K562 (cell line): ENCODE measurements around the gene ZNF598. TPM values are rescaled to one million over a fixed set of nuclear protein-coding genes. Genes with fewer than 3 reads are reported as not detected.
A peak's percentile ranks its signal among the peaks of the same experiment; 100 is the strongest.

Experiments
- ATF3 ChIP-seq, 2 experiments: fragments of 450-650 bp in 1 of 2; sonication (generic) in 1 of 2; formaldehyde crosslinking in 1 of 2; IDR thresholded peaks in 1 of 2; conservative IDR thresholded peaks in 1 of 2; 2 replicates each; pipeline versions ENCODE4 v1.6.1 to v1.8.1; 2016 to 2023; ENCODE audit warnings: mild to moderate bottlenecking in 2 of 2, moderate library complexity in 2 of 2, inconsistent platforms in 1 of 2, missing genetic modification reagents in 1 of 2
- DMBX1 ChIP-seq: fragments of 250-450 bp; sonication (Bioruptor Pico); IDR thresholded peaks from 2 replicates; pipeline ENCODE4 v1.8.0; 2022; ENCODE audit warnings: inconsistent platforms, mild to moderate bottlenecking, moderate library complexity, borderline replicate concordance
- DPF2 ChIP-seq: fragments of 450-650 bp; IDR thresholded peaks from 2 replicates; pipeline ENCODE4 v1.6.1; 2016
- ETV5 ChIP-seq: sonication (generic); formaldehyde crosslinking; IDR thresholded peaks from 2 replicates; pipeline ENCODE4 v1.4.0; 2020; ENCODE audit warnings: low read depth, mild to moderate bottlenecking, missing genetic modification reagents
- FOXP4 ChIP-seq: sonication (generic); formaldehyde crosslinking; IDR thresholded peaks from 2 replicates; pipeline ENCODE4 v1.8.0; 2022; ENCODE audit warnings: mild to moderate bottlenecking, missing genetic modification reagents, borderline replicate concordance
- HNRNPUL1 ChIP-seq: fragments of 200-400 bp; formaldehyde crosslinking; IDR thresholded peaks from 2 replicates; pipeline ENCODE4 v1.6.1; 2017; ENCODE audit warnings: low read length
- NCOA1 ChIP-seq: fragments of 450-650 bp; IDR thresholded peaks from 2 replicates; pipeline ENCODE4 v1.6.1; 2016; ENCODE audit warnings: low read depth
- NFRKB ChIP-seq: fragments of 450-650 bp; IDR thresholded peaks from 2 replicates; pipeline ENCODE4 v1.6.1; 2016; ENCODE audit warnings: low read depth
- PHB2 ChIP-seq: fragments of 450-650 bp; IDR thresholded peaks from 2 replicates; pipeline ENCODE4 v1.6.1; 2017; ENCODE audit warnings: low read depth
- RFX5 ChIP-seq: IDR thresholded peaks from 2 replicates; pipeline ENCODE4 v1.6.1; 2011; ENCODE audit warnings: low read depth, mild to moderate bottlenecking, improper control_type of control experiment, low read length
- SMAD2 ChIP-seq: fragments of 150-350 bp; IDR thresholded peaks from 2 replicates; pipeline ENCODE4 v1.6.1; 2014; ENCODE audit warnings: low read depth, mild to moderate bottlenecking, low read length
- TBL1XR1 ChIP-seq, 2 experiments: IDR thresholded peaks; 2 replicates each; pipeline ENCODE4 v1.6.1; 2012; ENCODE audit warnings: improper control_type of control experiment in 2 of 2, low read length in 2 of 2, mild to moderate bottlenecking in 1 of 2
- TEAD1 ChIP-seq, 2 experiments: fragments of 450-650 bp in 1 of 2; sonication (generic) in 1 of 2; formaldehyde crosslinking; IDR thresholded peaks; 2 replicates each; pipeline versions ENCODE4 v1.4.0 to v1.8.0; 2020 to 2022; ENCODE audit warnings: mild to moderate bottlenecking in 2 of 2, missing genetic modification reagents in 1 of 2
- TFAP4 ChIP-seq: sonication (generic); formaldehyde crosslinking; IDR thresholded peaks from 2 replicates; pipeline ENCODE4 v1.8.0; 2022; ENCODE audit warnings: missing genetic modification reagents, mild to moderate bottlenecking, moderate library complexity, borderline replicate concordance
- TOE1 ChIP-seq, 2 experiments: fragments of 450-650 bp in 1 of 2; sonication (generic) in 1 of 2; formaldehyde crosslinking in 1 of 2; IDR thresholded peaks; 2 replicates each; pipeline versions ENCODE4 v1.7.1 to v1.8.0; 2016 to 2022; ENCODE audit warnings: borderline replicate concordance in 2 of 2, mild to moderate bottlenecking in 2 of 2, antibody characterized with exemption in 1 of 2, inconsistent platforms in 1 of 2, low read depth in 1 of 2, missing genetic modification reagents in 1 of 2, moderate library complexity in 1 of 2
- YBX1 ChIP-seq: fragments of 450-650 bp; IDR thresholded peaks from 2 replicates; pipeline ENCODE4 v1.7.1; 2016; ENCODE audit warnings: mild to moderate bottlenecking
- ZNF175 ChIP-seq: fragments of 200-800 bp; sonication (Bioruptor generic); IDR thresholded peaks from 2 replicates; pipeline ENCODE4 v1.6.1; 2016; ENCODE audit warnings: low read depth, mild to moderate bottlenecking, missing genetic modification characterization, missing compliant biosample characterization
- ZNF23 ChIP-seq: fragments of 250-450 bp; sonication (Bioruptor Pico); IDR thresholded peaks from 2 replicates; pipeline ENCODE4 v1.4.0; 2020; ENCODE audit warnings: mild to moderate bottlenecking
- ZNF518B ChIP-seq: fragments of 250-450 bp; sonication (Bioruptor Pico); IDR thresholded peaks from 2 replicates; pipeline ENCODE4 v1.5.0; 2021; ENCODE audit warnings: mild to moderate bottlenecking, moderate library complexity
- ZZZ3 ChIP-seq: fragments of 450-650 bp; IDR thresholded peaks from 2 replicates; pipeline ENCODE4 v1.6.1; 2016; ENCODE audit warnings: antibody characterized with exemption, mild to moderate bottlenecking, moderate library complexity
- polyA plus RNA-seq, 8 experiments: library from polyadenylated mRNA; depleted of rRNA in 4 of 8; stranded (reverse) in 5 of 8; unstranded in 3 of 8; fragments of >200 nt; fragmentation: Nextera tagmentation in 2 of 8; fragmentation: Illumina TruSeq in 1 of 8; extraction: Ambion mirVana in 2 of 8; extraction: Trizol in 1 of 8; gene quantifications; 2 replicates each; pipeline versions ENCODE4 v1.2.1 to v1.2.3, GENCODE V29; 2011 to 2014; ENCODE audit warnings: inconsistent platforms in 1 of 8, missing spikeins in 1 of 8
- total RNA-seq, 7 experiments: library from RNA; depleted of rRNA in 6 of 7; stranded (reverse); fragments of >200 nt in 6 of 7; fragmentation: Illumina TruSeq in 2 of 7; extraction: Trizol in 2 of 7; gene quantifications; 2 replicates each; pipeline versions ENCODE4 v1.2.1 to v1.2.3, GENCODE V29; 2011 to 2021; ENCODE audit warnings: low replicate concordance in 1 of 7

Gene ZNF598
- total and polyA plus RNA-seq, 9 of the 15 experiments (the other 6 are each of a cell fraction or from before 2014, with no cell fraction given) = 0.11 to 115 (median 29.6) TPM

- TF ChIP-seq DMBX1 (CRISPR knock-in tag) = peak; percentile 77; the same call in 1 of the 2 replicates
- no peak for TF ChIP-seq ZNF23
- peak; percentile 23; the same call in 1 of the 2 replicates for TF ChIP-seq RFX5
- peak; percentile 56; the same call in 1 of the 2 replicates for TF ChIP-seq ATF3 (IDR thresholded peaks at IDR 0.05)
- TF ChIP-seq ATF3 (CRISPR knock-in tag; conservative IDR thresholded peaks at IDR 0.05) = no peak
- TF ChIP-seq NFRKB = no peak
- peak; percentile 96 for TF ChIP-seq TFAP4 (CRISPR knock-in tag)
- TF ChIP-seq HNRNPUL1 = no peak
- TF ChIP-seq ZNF175 (CRISPR knock-in tag) = no peak
- no peak for TF ChIP-seq SMAD2
- no peak for TF ChIP-seq PHB2
- no peak for TF ChIP-seq ZZZ3
- no peak; a peak in 1 of 4 replicates for TF ChIP-seq TEAD1 (CRISPR knock-in tag; IDR thresholded peaks at IDR 0.05)
- TF ChIP-seq ETV5 (CRISPR knock-in tag) = peak; percentile 96
- TF ChIP-seq TOE1 (IDR thresholded peaks at IDR 0.05; ENCODE audit: borderline replicate concordance) = peak; percentile 53; the same call in 1 of the 2 replicates
- no peak for TF ChIP-seq TOE1 (CRISPR knock-in tag; IDR thresholded peaks at IDR 0.05; ENCODE audit: borderline replicate concordance, low read depth)
- TF ChIP-seq YBX1 = no peak
- TF ChIP-seq ZNF518B (CRISPR knock-in tag) = no peak
- no peak; the same call in 1 of the 2 replicates for TF ChIP-seq FOXP4 (CRISPR knock-in tag)
- no peak for TF ChIP-seq DPF2
- peak; percentile 71 to 100; a peak in 3 of 4 replicates for TF ChIP-seq TBL1XR1 (IDR thresholded peaks at IDR 0.05; ENCODE audit: low read length in 2 of 2)
- TF ChIP-seq NCOA1 = no peak
Observed at GRCh38 chr16:1971796-1972489, 37.7 kb downstream of the ZNF598 start, which contains the start of gene TBL3 (continued).
